Liver (tissue), 9 donors: ENCODE measurements around the gene ELN. TPM values are rescaled to one million over a fixed set of nuclear protein-coding genes. Genes with fewer than 3 reads are reported as not detected.

ENCODE experiments used
- DNase-seq: peaks from one replicate; pipeline ENCODE4 v3.0.0-alpha.2; 2017; ENCODE audit warnings: low spot score
- H3K27ac ChIP-seq, 2 donors: one replicate each; pipeline ENCODE4 v1.7.0; 2013; ENCODE audit warnings: inconsistent platforms in 2 of 2, low read length in 2 of 2, control low read depth in 1 of 2, low read depth in 1 of 2, mild to moderate bottlenecking in 1 of 2
- H3K27me3 ChIP-seq, 4 donors: one replicate each; pipeline versions ENCODE4 v1.6.1 to v1.7.0; 2013; ENCODE audit warnings: low read length in 3 of 4, inconsistent platforms in 1 of 4, mild to moderate bottlenecking in 1 of 4, moderate library complexity in 1 of 4; ENCODE audit not compliant: control insufficient read depth in 4 of 4, insufficient read depth in 4 of 4
- H3K36me3 ChIP-seq, 4 donors: one replicate each; pipeline versions ENCODE4 v1.6.1 to v1.7.0; 2013; ENCODE audit warnings: low read length in 3 of 4, mild to moderate bottlenecking in 3 of 4, low read depth in 1 of 4, moderate library complexity in 1 of 4; ENCODE audit not compliant: control insufficient read depth in 4 of 4, insufficient read depth in 3 of 4
- H3K4me1 ChIP-seq, 4 donors: one replicate each; pipeline versions ENCODE4 v1.6.1 to v1.7.0; 2013; ENCODE audit warnings: low read length in 3 of 4, mild to moderate bottlenecking in 3 of 4, moderate library complexity in 1 of 4; ENCODE audit not compliant: control insufficient read depth in 4 of 4, insufficient read depth in 4 of 4
- H3K4me3 ChIP-seq, 3 donors: one replicate each; pipeline versions ENCODE4 v1.6.1 to v1.7.0; 2013; ENCODE audit warnings: low read length in 3 of 3, control low read depth in 1 of 3, low read depth in 1 of 3, mild to moderate bottlenecking in 1 of 3
- H3K9ac ChIP-seq, 2 donors: one replicate each; pipeline ENCODE4 v1.7.0; 2013; ENCODE audit warnings: low read length in 2 of 2, mild to moderate bottlenecking in 2 of 2, moderate library complexity in 2 of 2, control low read depth in 1 of 2, low read depth in 1 of 2
- H3K9me3 ChIP-seq, 4 donors: one replicate each; pipeline versions ENCODE4 v1.6.1 to v1.7.0; 2013; ENCODE audit warnings: low read length in 3 of 4; ENCODE audit not compliant: control insufficient read depth in 4 of 4
- HNF4G ChIP-seq: IDR thresholded peaks from 2 replicates; pipeline ENCODE4 v1.6.1; 2016; ENCODE audit warnings: antibody characterized with exemption
- NR2F2 ChIP-seq: IDR thresholded peaks from 2 replicates; pipeline ENCODE4 v1.6.1; 2016; ENCODE audit warnings: antibody characterized with exemption
- RAD21 ChIP-seq, 2 donors: IDR thresholded peaks; 2 replicates each; pipeline ENCODE4 v1.6.1; 2016; ENCODE audit warnings: antibody characterized with exemption in 2 of 2, mild to moderate bottlenecking in 2 of 2
- RXRA ChIP-seq, 2 donors: IDR thresholded peaks; 2 replicates each; pipeline ENCODE4 v1.6.1; 2017 to 2018; ENCODE audit warnings: antibody characterized with exemption in 2 of 2, mild to moderate bottlenecking in 1 of 2
- SP1 ChIP-seq: IDR thresholded peaks from 2 replicates; pipeline ENCODE4 v1.6.1; 2018; ENCODE audit warnings: antibody characterized with exemption, mild to moderate bottlenecking
- YY1 ChIP-seq: IDR thresholded peaks from 2 replicates; pipeline ENCODE4 v1.6.1; 2016; ENCODE audit warnings: antibody characterized with exemption, mild to moderate bottlenecking
- WGBS: extraction: QIAGEN DNeasy Blood & Tissue Kit; methylation state at CpG from one replicate; pipeline ENCODE4 v1.1.7; 2013; 5-methylcytosine and 5-hydroxymethylcytosine counted together
- polyA plus RNA-seq, 2 donors: library from polyadenylated mRNA; stranded (reverse) in 1 of 2; unstranded in 1 of 2; fragments of 200-250 nt in 1 of 2; fragments of >200 nt in 1 of 2; fragmentation: Nextera tagmentation in 1 of 2; extraction: Ambion mirVana in 1 of 2; gene quantifications; one replicate each; pipeline versions ENCODE4 v1.2.1 to v1.2.3, GENCODE V29; 2013 to 2015
- total RNA-seq, 2 donors: library from RNA; depleted of rRNA; stranded (reverse); fragments of >200 nt; gene quantifications; one replicate each; pipeline ENCODE4 v1.2.3, GENCODE V29; 2014
- TF ChIP-seq, protein P1 (sequence below): IDR thresholded peaks from 2 replicates; pipeline ENCODE4 v1.6.1; 2016; ENCODE audit warnings: antibody characterized with exemption
- TF ChIP-seq, protein P2 (sequence below): IDR thresholded peaks from 2 replicates; pipeline ENCODE4 v1.6.1; 2016; ENCODE audit warnings: antibody characterized with exemption, mild to moderate bottlenecking
- TF ChIP-seq, protein P3 (sequence below): fragments of 150-350 bp; IDR thresholded peaks from 2 replicates; pipeline ENCODE4 v1.5.1; 2017; ENCODE audit warnings: improper control_type of control experiment, low read depth, low read length; ENCODE audit not compliant: missing input control
- TF ChIP-seq, protein P4 (sequence below): IDR thresholded peaks from 2 replicates; pipeline ENCODE4 v1.6.1; 2016; ENCODE audit warnings: antibody characterized with exemption
- TF ChIP-seq, protein P5 (sequence below): IDR thresholded peaks from 2 replicates; pipeline ENCODE4 v1.6.1; 2016; ENCODE audit warnings: antibody characterized with exemption
- donor health status: healthy.
- donor health status: healthy.
- donor health status: healthy.
- donor health status: healthy.
- donor health status: healthy.

Gene ELN
- total and polyA plus RNA-seq, 4 donors: 2.7 to 16.3 (median 9.7) TPM

DNA sequence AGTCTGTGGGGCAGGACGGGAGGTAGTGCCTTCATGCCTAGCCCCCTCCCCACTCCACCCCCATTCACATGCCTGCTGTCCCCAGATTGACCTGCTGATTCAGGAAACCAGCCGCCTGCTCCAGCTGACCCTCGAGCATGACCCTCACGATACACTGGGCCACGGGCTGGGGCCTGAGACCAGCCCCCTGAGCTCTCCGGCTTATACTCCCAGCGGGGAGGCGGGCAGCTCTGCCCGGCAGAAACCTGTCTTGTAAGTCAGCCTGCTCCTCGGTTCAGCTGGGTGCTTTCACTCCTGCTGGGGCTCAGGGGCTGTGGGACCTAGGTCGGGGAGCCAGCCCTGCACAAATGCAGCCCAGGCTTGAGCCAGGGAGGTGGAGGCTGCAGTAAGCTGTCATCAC is 78.0 kb downstream of the ELN start:
- TF ChIP-seq RAD21 (IDR thresholded peaks at IDR 0.05) (no peak), HNF4G (no peak), RXRA (IDR thresholded peaks at IDR 0.05) (no peak)
- TF ChIP-seq, protein P1, sequence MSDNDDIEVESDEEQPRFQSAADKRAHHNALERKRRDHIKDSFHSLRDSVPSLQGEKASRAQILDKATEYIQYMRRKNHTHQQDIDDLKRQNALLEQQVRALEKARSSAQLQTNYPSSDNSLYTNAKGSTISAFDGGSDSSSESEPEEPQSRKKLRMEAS: no peak
- Histone ChIP-seq H3K4me1 (no peaks in the 10 kb centered on the region), H3K9ac (no peak overlapping the region), H3K9me3 (no peaks in the 10 kb centered on the region), H3K27me3 (no peaks in the 10 kb centered on the region), H3K4me3 (no peak overlapping the region), H3K27ac (no peak overlapping the region), H3K36me3 (peaks cover 0 to 5% (median under 1%) of the 10 kb centered on the region in 4 donors)
- WGBS: 94% methylated on average over 11 of the region's 11 CpGs
- no peak for DNase-seq

DNA sequence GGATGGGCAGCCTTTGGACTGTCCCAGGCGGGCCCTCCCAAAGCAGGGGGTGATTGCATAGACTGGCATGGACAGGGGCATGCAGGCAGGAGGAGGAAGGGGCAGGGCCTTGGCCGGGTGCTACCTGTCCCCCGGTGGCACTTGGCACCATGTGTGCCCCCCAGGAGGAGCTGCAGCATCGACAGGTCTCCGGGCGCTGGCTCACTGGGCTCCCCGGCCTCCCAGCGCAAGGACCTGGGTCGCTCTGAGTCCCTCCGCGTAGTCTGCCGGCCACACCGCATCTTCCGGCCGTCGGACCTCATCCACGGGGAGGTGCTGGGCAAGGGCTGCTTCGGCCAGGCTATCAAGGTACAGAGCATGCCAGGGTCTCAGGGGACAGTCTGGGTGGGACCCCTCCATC is 78.9 kb downstream of the ELN start:
- Histone ChIP-seq H3K4me3 (no peak overlapping the region), H3K27me3 (no peaks in the 10 kb centered on the region), H3K27ac (no peak overlapping the region), H3K9ac (no peak overlapping the region), H3K36me3 (peaks cover 0 to 5% (median 2%) of the 10 kb centered on the region in 4 donors), H3K4me1 (no peaks in the 10 kb centered on the region), H3K9me3 (no peaks in the 10 kb centered on the region)
- no peak for DNase-seq
- TF ChIP-seq, protein P2, sequence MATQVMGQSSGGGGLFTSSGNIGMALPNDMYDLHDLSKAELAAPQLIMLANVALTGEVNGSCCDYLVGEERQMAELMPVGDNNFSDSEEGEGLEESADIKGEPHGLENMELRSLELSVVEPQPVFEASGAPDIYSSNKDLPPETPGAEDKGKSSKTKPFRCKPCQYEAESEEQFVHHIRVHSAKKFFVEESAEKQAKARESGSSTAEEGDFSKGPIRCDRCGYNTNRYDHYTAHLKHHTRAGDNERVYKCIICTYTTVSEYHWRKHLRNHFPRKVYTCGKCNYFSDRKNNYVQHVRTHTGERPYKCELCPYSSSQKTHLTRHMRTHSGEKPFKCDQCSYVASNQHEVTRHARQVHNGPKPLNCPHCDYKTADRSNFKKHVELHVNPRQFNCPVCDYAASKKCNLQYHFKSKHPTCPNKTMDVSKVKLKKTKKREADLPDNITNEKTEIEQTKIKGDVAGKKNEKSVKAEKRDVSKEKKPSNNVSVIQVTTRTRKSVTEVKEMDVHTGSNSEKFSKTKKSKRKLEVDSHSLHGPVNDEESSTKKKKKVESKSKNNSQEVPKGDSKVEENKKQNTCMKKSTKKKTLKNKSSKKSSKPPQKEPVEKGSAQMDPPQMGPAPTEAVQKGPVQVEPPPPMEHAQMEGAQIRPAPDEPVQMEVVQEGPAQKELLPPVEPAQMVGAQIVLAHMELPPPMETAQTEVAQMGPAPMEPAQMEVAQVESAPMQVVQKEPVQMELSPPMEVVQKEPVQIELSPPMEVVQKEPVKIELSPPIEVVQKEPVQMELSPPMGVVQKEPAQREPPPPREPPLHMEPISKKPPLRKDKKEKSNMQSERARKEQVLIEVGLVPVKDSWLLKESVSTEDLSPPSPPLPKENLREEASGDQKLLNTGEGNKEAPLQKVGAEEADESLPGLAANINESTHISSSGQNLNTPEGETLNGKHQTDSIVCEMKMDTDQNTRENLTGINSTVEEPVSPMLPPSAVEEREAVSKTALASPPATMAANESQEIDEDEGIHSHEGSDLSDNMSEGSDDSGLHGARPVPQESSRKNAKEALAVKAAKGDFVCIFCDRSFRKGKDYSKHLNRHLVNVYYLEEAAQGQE: no peak
- TF ChIP-seq SP1 (no peak), NR2F2 (no peak), YY1 (no peak), RAD21 (IDR thresholded peaks at IDR 0.05) (no peak)
- TF ChIP-seq, protein P3, sequence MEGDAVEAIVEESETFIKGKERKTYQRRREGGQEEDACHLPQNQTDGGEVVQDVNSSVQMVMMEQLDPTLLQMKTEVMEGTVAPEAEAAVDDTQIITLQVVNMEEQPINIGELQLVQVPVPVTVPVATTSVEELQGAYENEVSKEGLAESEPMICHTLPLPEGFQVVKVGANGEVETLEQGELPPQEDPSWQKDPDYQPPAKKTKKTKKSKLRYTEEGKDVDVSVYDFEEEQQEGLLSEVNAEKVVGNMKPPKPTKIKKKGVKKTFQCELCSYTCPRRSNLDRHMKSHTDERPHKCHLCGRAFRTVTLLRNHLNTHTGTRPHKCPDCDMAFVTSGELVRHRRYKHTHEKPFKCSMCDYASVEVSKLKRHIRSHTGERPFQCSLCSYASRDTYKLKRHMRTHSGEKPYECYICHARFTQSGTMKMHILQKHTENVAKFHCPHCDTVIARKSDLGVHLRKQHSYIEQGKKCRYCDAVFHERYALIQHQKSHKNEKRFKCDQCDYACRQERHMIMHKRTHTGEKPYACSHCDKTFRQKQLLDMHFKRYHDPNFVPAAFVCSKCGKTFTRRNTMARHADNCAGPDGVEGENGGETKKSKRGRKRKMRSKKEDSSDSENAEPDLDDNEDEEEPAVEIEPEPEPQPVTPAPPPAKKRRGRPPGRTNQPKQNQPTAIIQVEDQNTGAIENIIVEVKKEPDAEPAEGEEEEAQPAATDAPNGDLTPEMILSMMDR: no peak
- TF ChIP-seq, protein P4, sequence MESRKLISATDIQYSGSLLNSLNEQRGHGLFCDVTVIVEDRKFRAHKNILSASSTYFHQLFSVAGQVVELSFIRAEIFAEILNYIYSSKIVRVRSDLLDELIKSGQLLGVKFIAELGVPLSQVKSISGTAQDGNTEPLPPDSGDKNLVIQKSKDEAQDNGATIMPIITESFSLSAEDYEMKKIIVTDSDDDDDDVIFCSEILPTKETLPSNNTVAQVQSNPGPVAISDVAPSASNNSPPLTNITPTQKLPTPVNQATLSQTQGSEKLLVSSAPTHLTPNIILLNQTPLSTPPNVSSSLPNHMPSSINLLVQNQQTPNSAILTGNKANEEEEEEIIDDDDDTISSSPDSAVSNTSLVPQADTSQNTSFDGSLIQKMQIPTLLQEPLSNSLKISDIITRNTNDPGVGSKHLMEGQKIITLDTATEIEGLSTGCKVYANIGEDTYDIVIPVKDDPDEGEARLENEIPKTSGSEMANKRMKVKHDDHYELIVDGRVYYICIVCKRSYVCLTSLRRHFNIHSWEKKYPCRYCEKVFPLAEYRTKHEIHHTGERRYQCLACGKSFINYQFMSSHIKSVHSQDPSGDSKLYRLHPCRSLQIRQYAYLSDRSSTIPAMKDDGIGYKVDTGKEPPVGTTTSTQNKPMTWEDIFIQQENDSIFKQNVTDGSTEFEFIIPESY: no peak
- TF ChIP-seq, protein P5, sequence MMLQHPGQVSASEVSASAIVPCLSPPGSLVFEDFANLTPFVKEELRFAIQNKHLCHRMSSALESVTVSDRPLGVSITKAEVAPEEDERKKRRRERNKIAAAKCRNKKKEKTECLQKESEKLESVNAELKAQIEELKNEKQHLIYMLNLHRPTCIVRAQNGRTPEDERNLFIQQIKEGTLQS: no peak
- 96% methylated on average over 18 of the region's 18 CpGs for WGBS
